ENCODE results near the gene SUMO3. TPM values are rescaled to one million over a fixed set of nuclear protein-coding genes. Genes with fewer than 3 reads are reported as not detected.

The SUMO3 gene
- total RNA-seq, 2 experiments from 2014 or later, result 60.3 to 85.5 TPM

- POLR2A ChIA-PET, result no interaction called here
- H3K79me2 ChIP-seq (ENCODE audit: insufficient read depth, low read depth, low read length), result no peaks in the 10 kb centered on the region
- H3K4me1 ChIP-seq (ENCODE audit: insufficient read depth, low read length, poor library complexity, severe bottlenecking), result no peaks in the 10 kb centered on the region
- H4K20me1 ChIP-seq (ENCODE audit: insufficient read depth, low read length), result no peaks in the 10 kb centered on the region
- H3K4me2 ChIP-seq (ENCODE audit: low read length), result no peak overlapping the region
- DNase-seq (ENCODE audit: low spot score), result peak; percentile 45
- no peak overlapping the region for H3K27ac ChIP-seq (ENCODE audit: low read depth, low read length, poor library complexity, severe bottlenecking)
- BruUV-seq (replicated peaks), result no TSS peak
- no peaks in the 10 kb centered on the region for H3K36me3 ChIP-seq (ENCODE audit: insufficient read depth, low read length)
- H2AFZ ChIP-seq (ENCODE audit: low read length), result no peak overlapping the region
- TF ChIP-seq EZH2phosphoT487 (IDR thresholded peaks at IDR 0.05; ENCODE audit: borderline replicate concordance, low read depth, low read length), result no peak
- TF ChIP-seq CTCF (conservative IDR thresholded peaks at IDR 0.05; ENCODE audit: low read length), result peak; percentile 77
- no peaks in the 10 kb centered on the region for H3K9me3 ChIP-seq (ENCODE audit: low read length)
- CTCF ChIA-PET (ENCODE audit: unreplicated experiment), result no interaction called here
- H3K9me2 ChIP-seq (ENCODE audit: insufficient read depth, low read length), result no peaks in the 10 kb centered on the region
- H3K4me3 ChIP-seq (ENCODE audit: low read depth, low read length, poor library complexity, severe bottlenecking), result no peak overlapping the region
- intact Hi-C loops (cut with micrococcal nuclease; ENCODE audit: unreplicated experiment), result no loop called here
Measured at GRCh38 chr21:44761011-44761729, 56.7 kb downstream of the SUMO3 start.

GRCh38 chr21:44760376-44760775 lies 57.5 kb downstream of the SUMO3 start:
- H3K79me2 ChIP-seq (ENCODE audit: insufficient read depth, low read depth, low read length), result no peaks in the 10 kb centered on the region
- intact Hi-C loops (cut with micrococcal nuclease; ENCODE audit: unreplicated experiment), result no loop called here
- no peaks in the 10 kb centered on the region for H3K4me1 ChIP-seq (ENCODE audit: insufficient read depth, low read length, poor library complexity, severe bottlenecking)
- BruUV-seq (replicated peaks), result no TSS peak
- CTCF ChIA-PET (ENCODE audit: unreplicated experiment), result no interaction called here
- TF ChIP-seq CTCF (conservative IDR thresholded peaks at IDR 0.05; ENCODE audit: low read length) (no peak), EZH2phosphoT487 (IDR thresholded peaks at IDR 0.05; ENCODE audit: borderline replicate concordance, low read depth, low read length) (no peak)
- no peak overlapping the region for H2AFZ ChIP-seq (ENCODE audit: low read length)
- no peak overlapping the region for H3K27ac ChIP-seq (ENCODE audit: low read depth, low read length, poor library complexity, severe bottlenecking)
- H3K9me2 ChIP-seq (ENCODE audit: insufficient read depth, low read length), result no peaks in the 10 kb centered on the region
- no peaks in the 10 kb centered on the region for H3K36me3 ChIP-seq (ENCODE audit: insufficient read depth, low read length)
- DNase-seq (ENCODE audit: low spot score), result no peak
- POLR2A ChIA-PET, result no interaction called here
- no peak overlapping the region for H3K4me2 ChIP-seq (ENCODE audit: low read length)
- H3K9me3 ChIP-seq (ENCODE audit: low read length), result no peaks in the 10 kb centered on the region
- no peaks in the 10 kb centered on the region for H4K20me1 ChIP-seq (ENCODE audit: insufficient read depth, low read length)
- H3K4me3 ChIP-seq (ENCODE audit: low read depth, low read length, poor library complexity, severe bottlenecking), result no peak overlapping the region

- H3K36me3 ChIP-seq (ENCODE audit: insufficient read depth, low read length), result no peaks in the 10 kb centered on the region
- H3K9me3 ChIP-seq (ENCODE audit: low read length), result no peaks in the 10 kb centered on the region
- H3K27ac ChIP-seq (ENCODE audit: low read depth, low read length, poor library complexity, severe bottlenecking), result no peak overlapping the region
- no peak overlapping the region for H3K4me2 ChIP-seq (ENCODE audit: low read length)
- no peaks in the 10 kb centered on the region for H4K20me1 ChIP-seq (ENCODE audit: insufficient read depth, low read length)
- H3K4me1 ChIP-seq (ENCODE audit: insufficient read depth, low read length, poor library complexity, severe bottlenecking), result no peaks in the 10 kb centered on the region
- H3K4me3 ChIP-seq (ENCODE audit: low read depth, low read length, poor library complexity, severe bottlenecking), result no peak overlapping the region
- H3K79me2 ChIP-seq (ENCODE audit: insufficient read depth, low read depth, low read length), result no peaks in the 10 kb centered on the region
- TF ChIP-seq CTCF (conservative IDR thresholded peaks at IDR 0.05; ENCODE audit: low read length) (no peak), EZH2phosphoT487 (IDR thresholded peaks at IDR 0.05; ENCODE audit: borderline replicate concordance, low read depth, low read length) (no peak)
- no peak overlapping the region for H2AFZ ChIP-seq (ENCODE audit: low read length)
- intact Hi-C loops (cut with micrococcal nuclease; ENCODE audit: unreplicated experiment), result no loop called here
- BruUV-seq (replicated peaks), result no TSS peak
- no peak for DNase-seq (ENCODE audit: low spot score)
- H3K9me2 ChIP-seq (ENCODE audit: insufficient read depth, low read length), result no peaks in the 10 kb centered on the region
- ChIA-PET POLR2A (no interaction called here), CTCF (ENCODE audit: unreplicated experiment) (interaction anchor here (0.6 kb wide), 1 partner anchor 526 kb away, joined by 3 read pairs; no protein-coding TSS in a partner anchor)
Measured at GRCh38 chr21:44759628-44760285, 58.1 kb downstream of the SUMO3 start.
